Smooth muscle cell (in vitro differentiated cells): ENCODE measurements around the gene PPP1R27. TPM values are rescaled to one million over a fixed set of nuclear protein-coding genes. Genes with fewer than 3 reads are reported as not detected.

Experiments
- DNase-seq: peaks from one replicate; lab custom pipeline; 2025; ENCODE audit not compliant: unreplicated experiment; lab: John Stamatoyannopoulos, UW
- H2AFZ ChIP-seq: fragments of 200-600 bp; sonication (generic); 2 replicates; pipeline ENCODE4 v1.6.0; 2016; ENCODE audit warnings: antibody characterized with exemption, low read depth, mild to moderate bottlenecking
- H3F3A ChIP-seq: fragments of 200-600 bp; sonication (generic); 2 replicates; pipeline ENCODE4 v1.6.0; 2017; ENCODE audit warnings: antibody characterized with exemption, low read depth
- H3K27ac ChIP-seq: fragments of 200-600 bp; sonication (generic); 2 replicates; pipeline ENCODE4 v1.5.1; 2016; ENCODE audit warnings: low read depth, mild to moderate bottlenecking
- H3K27me3 ChIP-seq: fragments of 200-600 bp; sonication (generic); 2 replicates; pipeline ENCODE4 v1.6.1; 2016; ENCODE audit warnings: low read depth, mild to moderate bottlenecking
- H3K36me3 ChIP-seq: fragments of 200-600 bp; sonication (generic); 2 replicates; pipeline ENCODE4 v1.5.1; 2016; ENCODE audit warnings: low read depth
- H3K4me1 ChIP-seq: fragments of 200-600 bp; sonication (generic); 2 replicates; pipeline ENCODE4 v1.5.1; 2016; ENCODE audit warnings: low read depth
- H3K4me2 ChIP-seq: fragments of 200-600 bp; sonication (generic); 2 replicates; pipeline ENCODE4 v1.6.0; 2016; ENCODE audit warnings: mild to moderate bottlenecking
- H3K4me3 ChIP-seq: fragments of 200-600 bp; sonication (generic); 2 replicates; pipeline ENCODE4 v1.5.1; 2016; ENCODE audit warnings: mild to moderate bottlenecking
- H3K79me2 ChIP-seq: fragments of 200-600 bp; sonication (generic); 2 replicates; pipeline ENCODE4 v1.6.0; 2016; ENCODE audit warnings: low read depth, mild to moderate bottlenecking
- H3K9ac ChIP-seq: fragments of 200-600 bp; sonication (generic); 2 replicates; pipeline ENCODE4 v1.6.0; 2016; ENCODE audit warnings: low read depth
- H3K9me3 ChIP-seq: fragments of 200-600 bp; sonication (generic); replicated peaks from 2 replicates; pipeline ENCODE4 v1.5.1; 2016; ENCODE audit warnings: low read depth
- H4K20me1 ChIP-seq: fragments of 200-600 bp; sonication (generic); 2 replicates; pipeline ENCODE4 v1.6.0; 2016; ENCODE audit warnings: low read depth
- WGBS: methylation state at CpG from one replicate; pipeline ENCODE4 v1.1.7; 2016; ENCODE audit warnings: low lambda C conversion rate; 5-methylcytosine and 5-hydroxymethylcytosine counted together
- polyA plus RNA-seq: library from polyadenylated mRNA; unstranded; fragments of >200 nt; fragmentation: Nextera tagmentation; extraction: Ambion mirVana; gene quantifications from 2 replicates; pipeline ENCODE4 v1.2.1, GENCODE V29; 2016
- total RNA-seq: library from RNA; depleted of rRNA; stranded (reverse); fragments of >200 nt; gene quantifications from 2 replicates; pipeline ENCODE4 v1.2.3, GENCODE V29; 2014
- TF ChIP-seq, protein P1 (sequence below): fragments of 200-600 bp; sonication (generic); IDR thresholded peaks from 2 replicates; pipeline ENCODE4 v1.5.1; 2017; ENCODE audit warnings: borderline replicate concordance, mild to moderate bottlenecking, antibody characterized with exemption; ENCODE audit not compliant: insufficient read depth, poor library complexity, severe bottlenecking

The PPP1R27 gene
- total and polyA plus RNA-seq, 2 experiments from 2014 or later, result 0.79 to 3.1 TPM

DNA sequence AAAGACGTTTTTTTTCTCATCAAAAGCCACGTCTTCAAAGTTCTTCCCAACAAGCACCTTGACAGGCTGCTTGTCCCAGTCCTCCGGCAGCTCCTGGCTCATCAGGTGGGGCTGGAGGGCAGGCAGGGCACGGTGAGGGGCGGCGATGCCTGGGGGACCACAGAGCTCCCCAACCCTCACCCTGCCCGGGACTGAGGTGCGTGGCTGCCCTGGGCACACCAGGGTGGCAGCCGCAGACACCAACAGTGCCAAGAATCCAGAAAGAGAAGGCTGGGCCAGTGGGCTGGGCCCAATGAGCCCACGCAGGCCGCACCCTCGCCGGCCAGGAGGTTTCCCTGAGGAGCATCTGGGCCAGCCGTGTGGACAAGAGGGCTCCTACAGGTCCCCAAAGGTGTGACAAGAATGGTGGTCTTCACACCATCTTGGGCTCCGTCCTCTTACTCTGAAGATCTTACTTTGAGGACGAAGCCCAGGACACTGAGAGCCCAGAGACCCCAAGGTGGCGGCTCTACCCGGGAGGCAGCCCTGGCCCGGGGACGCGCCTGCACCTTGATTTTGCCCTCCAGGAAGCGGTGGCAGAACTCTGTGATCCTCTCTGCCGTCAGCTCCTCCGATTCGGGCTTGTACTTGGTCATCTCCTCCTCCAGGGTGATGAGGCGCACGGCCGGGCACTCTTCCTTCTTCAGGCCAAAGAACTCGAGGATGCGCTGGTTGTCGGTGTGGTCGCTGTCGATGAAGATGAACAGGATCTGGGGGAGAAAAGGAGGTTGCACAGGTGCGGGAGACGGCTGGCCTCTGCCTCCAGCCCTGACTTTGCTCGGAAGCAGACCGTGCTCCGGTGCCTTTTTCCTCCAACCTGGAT, 11.3 kb upstream of the PPP1R27 start:
- Histone ChIP-seq H2AFZ (no peak overlapping the region), H3K27ac (no peak overlapping the region), H3K27me3 (no peaks in the 10 kb centered on the region), H3K9me3 (no peaks in the 10 kb centered on the region), H3K4me3 (no peak overlapping the region), H3K4me1 (no peaks in the 10 kb centered on the region), H3K79me2 (peaks cover 22% of the 10 kb centered on the region), H3K4me2 (no peak overlapping the region), H3K36me3 (peaks cover 8% of the 10 kb centered on the region), H4K20me1 (peaks cover 86% of the 10 kb centered on the region), H3K9ac (no peak overlapping the region), H3F3A (peaks cover 50% of the 10 kb centered on the region)
- no peak for DNase-seq
- TF ChIP-seq, protein P1, sequence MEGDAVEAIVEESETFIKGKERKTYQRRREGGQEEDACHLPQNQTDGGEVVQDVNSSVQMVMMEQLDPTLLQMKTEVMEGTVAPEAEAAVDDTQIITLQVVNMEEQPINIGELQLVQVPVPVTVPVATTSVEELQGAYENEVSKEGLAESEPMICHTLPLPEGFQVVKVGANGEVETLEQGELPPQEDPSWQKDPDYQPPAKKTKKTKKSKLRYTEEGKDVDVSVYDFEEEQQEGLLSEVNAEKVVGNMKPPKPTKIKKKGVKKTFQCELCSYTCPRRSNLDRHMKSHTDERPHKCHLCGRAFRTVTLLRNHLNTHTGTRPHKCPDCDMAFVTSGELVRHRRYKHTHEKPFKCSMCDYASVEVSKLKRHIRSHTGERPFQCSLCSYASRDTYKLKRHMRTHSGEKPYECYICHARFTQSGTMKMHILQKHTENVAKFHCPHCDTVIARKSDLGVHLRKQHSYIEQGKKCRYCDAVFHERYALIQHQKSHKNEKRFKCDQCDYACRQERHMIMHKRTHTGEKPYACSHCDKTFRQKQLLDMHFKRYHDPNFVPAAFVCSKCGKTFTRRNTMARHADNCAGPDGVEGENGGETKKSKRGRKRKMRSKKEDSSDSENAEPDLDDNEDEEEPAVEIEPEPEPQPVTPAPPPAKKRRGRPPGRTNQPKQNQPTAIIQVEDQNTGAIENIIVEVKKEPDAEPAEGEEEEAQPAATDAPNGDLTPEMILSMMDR, result no peak
- 98% methylated on average over 38 of the region's 38 CpGs for WGBS

DNA sequence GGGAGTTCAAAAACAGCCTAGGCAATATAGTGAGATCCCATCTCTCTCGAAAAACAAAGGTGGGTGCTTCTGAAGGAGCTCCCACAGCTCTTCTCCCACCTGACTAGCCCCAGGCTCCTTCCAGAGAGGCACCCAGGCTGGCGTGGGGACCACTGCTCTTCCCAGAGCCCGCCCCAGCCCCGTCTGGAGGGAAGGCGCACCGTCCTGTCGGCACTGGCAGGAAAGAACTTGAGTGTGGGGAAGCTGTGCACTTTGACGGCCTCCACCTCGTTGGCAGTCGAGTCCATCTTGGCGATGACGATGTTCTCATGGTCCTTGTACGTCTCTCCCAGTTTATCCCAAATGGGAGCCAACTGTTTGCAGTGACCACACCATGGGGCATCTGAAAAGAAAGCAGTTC, 10.5 kb upstream of the PPP1R27 start:
- H3K79me2 ChIP-seq, result peaks cover 16% of the 10 kb centered on the region
- no peaks in the 10 kb centered on the region for H3K9me3 ChIP-seq
- H2AFZ ChIP-seq, result no peak overlapping the region
- H3F3A ChIP-seq, result peaks cover 51% of the 10 kb centered on the region
- H3K27ac ChIP-seq, result no peak overlapping the region
- no peak overlapping the region for H3K4me3 ChIP-seq
- H3K36me3 ChIP-seq, result peaks cover 8% of the 10 kb centered on the region
- 98% methylated on average over 13 of the region's 13 CpGs for WGBS
- H3K4me2 ChIP-seq, result no peak overlapping the region
- H3K9ac ChIP-seq, result no peak overlapping the region
- H4K20me1 ChIP-seq, result peaks cover 82% of the 10 kb centered on the region
- no peaks in the 10 kb centered on the region for H3K27me3 ChIP-seq
- TF ChIP-seq, protein P1, result no peak
- no peak for DNase-seq
- H3K4me1 ChIP-seq, result no peaks in the 10 kb centered on the region

DNA sequence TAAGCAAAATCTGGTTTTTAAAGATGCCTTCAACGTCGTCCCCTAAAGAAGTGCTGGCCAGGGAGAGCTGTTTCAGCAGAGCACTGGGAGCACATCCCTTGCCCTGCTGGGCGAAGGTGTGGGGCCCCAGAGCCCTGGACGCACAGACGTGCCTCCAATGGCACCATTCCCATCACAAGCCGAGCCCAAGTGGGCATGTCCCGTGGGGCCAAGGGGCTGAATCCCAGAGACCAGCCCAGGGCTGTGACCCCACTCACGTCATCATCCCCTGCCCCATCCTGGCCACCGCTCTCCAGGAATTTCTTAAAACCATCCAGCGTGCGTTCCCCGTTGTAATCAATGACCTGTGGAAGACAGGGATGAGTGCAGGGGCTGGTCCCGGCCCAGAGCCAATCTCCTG, 10.0 kb upstream of the PPP1R27 start:
- TF ChIP-seq, protein P1, result no peak
- no peak overlapping the region for H3K4me2 ChIP-seq
- no peaks in the 10 kb centered on the region for H3K4me1 ChIP-seq
- no peak overlapping the region for H3K27ac ChIP-seq
- H3K36me3 ChIP-seq, result peaks cover 8% of the 10 kb centered on the region
- no peaks in the 10 kb centered on the region for H3K27me3 ChIP-seq
- no peak overlapping the region for H3K4me3 ChIP-seq
- peaks cover 51% of the 10 kb centered on the region for H3F3A ChIP-seq
- H2AFZ ChIP-seq, result no peak overlapping the region
- DNase-seq, result no peak
- peaks cover 77% of the 10 kb centered on the region for H4K20me1 ChIP-seq
- H3K9me3 ChIP-seq, result no peaks in the 10 kb centered on the region
- H3K79me2 ChIP-seq, result peaks cover 11% of the 10 kb centered on the region
- H3K9ac ChIP-seq, result no peak overlapping the region
- WGBS, result 95% methylated on average over 13 of the region's 13 CpGs
